Epithelial cell of proximal tubule (primary cell): ENCODE results near the gene TMEM179B. TPM values are rescaled to one million over a fixed set of nuclear protein-coding genes. Genes with fewer than 3 reads are reported as not detected.
"Not testable (repeated sequence)": the region's sequence is repeated elsewhere in the genome, so short reads cannot be mapped to it uniquely, and the experiment has no call there.

ENCODE experiments used
- DNase-seq: peaks from one replicate; pipeline ENCODE4 v3.0.0-alpha.2; 2011; ENCODE audit warnings: low read depth
- H3K4me3 ChIP-seq: 2 replicates; pipeline ENCODE4 v1.5.1; 2011; ENCODE audit warnings: low read depth, mild to moderate bottlenecking, low read length
- CTCF ChIP-seq: conservative IDR thresholded peaks from 2 replicates; pipeline ENCODE4 v1.5.1; 2012; ENCODE audit warnings: low read depth, mild to moderate bottlenecking, low read length
- total RNA-seq: library from RNA; depleted of rRNA; stranded (reverse); fragments of >200 nt; gene quantifications from 2 replicates; pipeline ENCODE4 v1.2.3, GENCODE V29; 2015

TMEM179B gene
- total RNA-seq, result 52.8 and 97.7 TPM in 2 replicates

GRCh38 chr11:62787005-62787759 is at the start of gene TMEM179B:
Gene TMEM179B, plus strand, starts transcription at chr11:62787402. Its CDS starts 30 bp downstream, at chr11:62787432.
- TF ChIP-seq CTCF, result peak; percentile 63
- DNase-seq, result peak; percentile 69

GRCh38 chr11:62747475-62748160 is 39.6 kb upstream of the TMEM179B start:
- no peak for TF ChIP-seq CTCF
- no peak for DNase-seq

More at GRCh38 chr11:62787005-62787759, at the start of gene TMEM179B:
- peak within 1 kb of the TSS; percentile 93 for H3K4me3 ChIP-seq

GRCh38 chr11:62749931-62750330 is 37.3 kb upstream of the TMEM179B start:
- not testable (repeated sequence) for H3K4me3 ChIP-seq, DNase-seq

More at GRCh38 chr11:62747475-62748160, 39.6 kb upstream of the TMEM179B start:
- H3K4me3 ChIP-seq, result no peak overlapping the region

- no peak for TF ChIP-seq CTCF
- DNase-seq, result no peak
- H3K4me3 ChIP-seq, result no peak overlapping the region
These were observed 34.9 kb upstream of the TMEM179B start for GRCh38 chr11:62752177-62752785.

GRCh38 chr11:62752994-62753735 is 34.0 kb upstream of the TMEM179B start:
- no peak for TF ChIP-seq CTCF
- peak overlapping the region; percentile 75 for H3K4me3 ChIP-seq
- DNase-seq, result no peak

GRCh38 chr11:62753736-62754603 is 33.2 kb upstream of the TMEM179B start, which contains the start of gene ZBTB3:
Gene ZBTB3, minus strand, starts transcription at chr11:62754160. Its CDS starts 496 bp downstream, at chr11:62753664.
- peak; percentile 96 for DNase-seq
- H3K4me3 ChIP-seq, result peak within 1 kb of the TSS; percentile 75
- TF ChIP-seq CTCF, result no peak
